GM19238 (cell line): ENCODE results near the gene EXT2.

Experiments used
- DNase-seq: peaks from one replicate; pipeline ENCODE4 v3.0.0; 2011; ENCODE audit warnings: low spot score; ENCODE audit not compliant: insufficient read length

Gene EXT2

GRCh38 chr11:44241851-44242250 is 146.4 kb downstream of the EXT2 start:
- no peak for DNase-seq

GRCh38 chr11:44243086-44243485 is 147.6 kb downstream of the EXT2 start:
- DNase-seq: no peak

- no peak for DNase-seq
These were observed 148.3 kb downstream of the EXT2 start for GRCh38 chr11:44243595-44244343.

GRCh38 chr11:44244639-44245310 is 149.3 kb downstream of the EXT2 start:
- no peak for DNase-seq

DNA sequence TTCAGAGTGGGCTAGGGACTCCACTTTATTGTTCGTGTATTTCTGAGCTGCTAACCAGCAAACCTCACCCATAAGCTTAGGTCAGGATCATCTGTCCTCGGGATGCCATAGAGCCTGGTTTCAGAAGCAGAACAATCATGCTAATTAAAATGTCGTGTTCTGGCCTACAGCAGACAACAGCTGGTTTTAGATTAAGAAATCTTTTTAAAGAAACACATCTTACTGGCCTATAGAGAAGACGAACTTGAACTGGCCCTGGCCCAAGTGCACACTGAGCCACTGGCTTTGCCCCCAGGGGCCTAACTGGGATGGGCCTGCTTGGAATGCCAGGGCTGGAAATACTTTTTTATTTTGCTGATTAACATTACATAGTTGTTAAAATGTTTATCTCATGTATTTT is 151.2 kb downstream of the EXT2 start:
- no peak for DNase-seq

DNA sequence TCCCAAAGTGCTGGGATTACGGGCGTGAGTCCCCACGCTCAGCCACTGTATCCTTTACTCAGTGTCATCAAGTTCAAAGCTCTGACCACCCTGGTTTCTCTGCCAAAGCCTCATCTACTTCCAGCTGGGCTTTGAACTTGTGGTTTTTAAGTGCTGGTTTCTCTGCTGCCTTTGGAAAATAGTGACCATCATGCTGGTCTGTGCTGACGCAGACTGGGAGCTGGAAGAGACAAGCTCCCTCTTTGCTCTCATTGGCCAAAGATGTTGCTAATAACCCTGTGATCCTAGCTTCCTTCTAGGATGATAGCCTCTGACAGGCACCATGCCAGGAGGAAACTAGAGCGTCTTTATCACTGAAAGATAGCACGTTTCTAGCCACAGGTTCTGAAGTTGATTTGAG is 152.0 kb downstream of the EXT2 start:
- no peak for DNase-seq

DNA sequence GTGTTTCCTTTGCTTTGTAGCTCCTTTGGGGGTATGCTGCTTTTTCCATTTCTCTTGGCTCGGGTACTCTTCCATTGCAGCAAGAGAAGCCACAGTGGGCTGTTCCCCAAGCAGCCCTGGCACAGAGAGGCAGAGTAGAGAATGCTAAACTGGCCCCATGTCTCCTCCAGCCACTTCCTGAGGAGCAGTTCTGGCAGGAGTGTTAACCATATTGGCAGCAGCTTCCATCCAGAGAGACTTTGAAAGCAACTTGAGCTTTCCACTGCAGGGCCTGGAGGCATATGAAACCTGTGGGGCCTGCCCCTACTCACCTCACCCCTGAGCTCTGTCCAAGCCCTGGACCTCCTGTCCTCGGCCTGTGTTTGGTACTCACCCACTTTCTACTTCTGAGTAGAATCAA is 152.6 kb downstream of the EXT2 start:
- DNase-seq: no peak

DNA sequence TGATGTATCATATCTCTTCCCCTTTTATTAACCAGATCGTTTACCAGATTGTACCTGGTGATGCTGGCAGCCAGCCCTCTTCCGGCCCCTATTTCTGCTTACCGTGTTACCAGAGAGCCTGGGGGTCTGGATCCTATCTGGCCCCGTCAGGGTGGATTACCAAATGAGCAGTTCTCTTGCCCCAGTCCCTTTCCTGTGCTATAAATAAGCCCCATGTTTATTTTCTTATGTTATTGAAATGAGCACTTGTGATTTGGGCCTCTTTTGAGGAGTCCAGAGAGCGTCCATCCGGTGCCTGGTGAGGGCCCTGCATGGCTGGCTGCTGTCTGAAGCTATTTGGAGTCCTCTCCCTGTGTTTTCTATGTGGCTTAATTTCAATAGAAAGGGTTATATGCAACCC is 154.9 kb downstream of the EXT2 start:
- no peak for DNase-seq

DNA sequence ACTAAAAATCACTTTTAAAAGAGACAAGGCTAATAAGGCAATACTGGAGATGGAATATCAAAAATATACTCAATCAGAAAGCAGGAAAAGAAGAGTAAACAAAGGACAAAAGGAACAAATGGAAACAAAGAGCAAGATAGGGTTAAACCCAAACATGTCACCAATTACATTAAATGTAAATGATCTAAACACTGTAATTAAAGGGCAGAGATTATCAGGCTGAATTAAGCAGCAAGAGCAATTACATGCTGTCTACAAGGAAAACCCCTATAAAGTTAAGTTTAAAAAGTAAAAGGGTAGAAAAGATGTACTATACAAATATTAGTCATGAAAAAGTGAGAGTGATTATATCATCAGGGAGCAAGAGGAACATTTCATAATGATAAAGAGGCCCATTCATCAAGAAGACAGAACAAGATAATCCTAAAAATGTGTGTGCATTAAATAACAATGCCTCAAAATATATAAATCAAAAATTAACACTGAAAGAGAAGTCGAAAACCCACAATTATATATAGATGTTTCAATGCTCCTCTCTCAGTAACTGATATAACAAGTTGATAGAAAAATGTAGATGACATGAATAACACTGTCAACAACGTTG is 157.6 kb downstream of the EXT2 start:
- DNase-seq: no peak

DNA sequence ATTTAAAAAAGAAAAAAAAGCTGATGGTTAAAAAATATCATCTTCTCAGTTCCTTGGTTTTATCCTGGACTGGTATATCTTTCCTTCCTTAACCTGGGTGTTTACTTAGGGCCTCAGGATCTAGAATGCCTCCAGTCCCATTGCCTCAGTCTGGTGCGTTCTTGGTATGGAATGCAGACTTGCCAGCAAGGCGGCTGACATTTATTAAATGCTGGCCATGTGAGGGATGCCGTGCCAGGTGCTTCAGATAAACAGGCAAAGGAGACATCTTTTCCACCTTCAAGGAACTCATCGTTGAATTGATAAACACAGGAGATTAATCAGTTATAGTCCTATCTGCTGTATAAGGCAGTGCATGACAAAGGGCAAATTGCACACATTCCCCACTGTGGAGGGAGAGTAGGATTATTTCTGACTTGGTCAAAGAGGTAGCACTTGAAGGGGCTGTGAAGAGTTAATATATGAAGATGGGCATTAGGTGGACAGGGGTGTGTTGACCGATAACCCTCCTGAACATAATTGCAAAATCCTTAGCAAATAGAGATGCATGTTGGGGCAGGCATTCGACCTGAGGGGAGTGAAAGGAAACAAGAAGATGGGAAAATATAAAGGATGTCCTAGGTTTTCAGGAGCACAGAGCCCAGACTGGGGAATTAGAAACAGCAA is 160.1 kb downstream of the EXT2 start:
- no peak for DNase-seq

DNA sequence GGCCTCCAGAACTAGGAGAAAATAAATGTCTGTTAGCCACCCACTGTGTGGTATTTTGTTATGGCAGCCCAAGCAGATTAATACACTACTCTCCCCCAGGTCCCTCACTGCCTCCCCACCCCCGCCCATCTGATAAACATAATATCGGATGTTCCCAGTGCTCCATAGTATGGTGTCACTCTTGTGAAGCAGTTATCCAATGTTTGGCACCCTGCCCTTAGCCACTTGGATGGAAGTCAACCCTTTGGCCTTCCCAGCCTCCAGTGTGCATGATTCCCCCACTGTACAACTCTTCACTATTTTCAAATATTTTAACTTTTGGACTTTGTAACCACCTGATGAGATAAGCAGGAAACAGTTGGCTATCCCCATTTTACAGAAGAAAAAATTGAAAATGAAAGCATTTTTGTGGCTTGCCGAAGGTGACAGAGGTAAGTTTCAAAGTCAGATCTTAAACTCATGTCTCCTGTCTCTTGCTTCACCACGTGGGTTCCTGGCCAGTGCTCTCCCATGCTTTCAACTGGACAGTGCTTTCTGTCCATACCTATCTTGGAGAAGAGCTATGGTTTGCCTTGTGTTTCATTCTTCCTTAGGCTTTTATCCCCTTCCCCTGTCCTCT is 161.3 kb downstream of the EXT2 start:
- DNase-seq: no peak

DNA sequence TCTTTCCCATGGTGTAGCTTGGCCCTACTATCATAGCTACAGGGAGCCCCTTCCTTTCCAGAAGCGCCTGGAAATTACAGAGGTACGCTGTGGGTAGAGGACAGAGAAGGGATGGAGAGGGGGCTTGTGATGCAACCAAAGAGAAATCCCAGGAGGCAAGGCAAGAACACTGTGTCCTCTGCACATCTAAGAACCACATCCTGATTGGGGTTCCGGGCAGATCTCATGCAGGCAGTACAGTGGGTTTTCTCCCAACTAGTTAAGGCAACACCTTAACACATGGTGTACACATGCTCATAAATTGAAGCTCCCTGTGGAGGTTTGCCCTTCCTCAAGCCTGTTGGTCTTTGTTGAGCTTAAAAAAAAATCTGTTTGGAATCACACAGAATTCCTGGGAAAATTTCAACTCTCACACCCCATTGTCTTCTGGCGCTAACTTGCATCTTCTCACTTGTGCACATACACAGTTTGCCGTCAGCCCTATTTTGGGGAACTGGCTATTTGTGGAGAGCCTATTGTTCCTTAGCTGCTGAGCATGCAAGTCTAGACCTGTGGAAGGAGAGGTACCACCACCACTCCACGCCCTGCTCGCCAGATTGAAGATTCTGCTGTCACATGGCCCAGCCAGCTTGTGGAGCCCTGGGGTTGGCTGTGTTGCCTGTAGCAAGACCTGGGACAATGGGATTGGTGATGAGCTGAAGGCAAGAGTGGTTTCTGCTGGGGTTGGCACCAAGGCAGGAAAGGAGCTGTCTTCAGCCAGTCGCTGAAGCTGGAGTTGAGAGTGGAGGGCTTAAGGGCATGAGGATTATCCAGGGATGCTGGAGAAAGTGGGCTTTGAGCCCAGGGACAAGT is 162.1 kb downstream of the EXT2 start:
- DNase-seq: no peak

GRCh38 chr11:44258190-44258489 is 162.7 kb downstream of the EXT2 start:
- no peak for DNase-seq

DNA sequence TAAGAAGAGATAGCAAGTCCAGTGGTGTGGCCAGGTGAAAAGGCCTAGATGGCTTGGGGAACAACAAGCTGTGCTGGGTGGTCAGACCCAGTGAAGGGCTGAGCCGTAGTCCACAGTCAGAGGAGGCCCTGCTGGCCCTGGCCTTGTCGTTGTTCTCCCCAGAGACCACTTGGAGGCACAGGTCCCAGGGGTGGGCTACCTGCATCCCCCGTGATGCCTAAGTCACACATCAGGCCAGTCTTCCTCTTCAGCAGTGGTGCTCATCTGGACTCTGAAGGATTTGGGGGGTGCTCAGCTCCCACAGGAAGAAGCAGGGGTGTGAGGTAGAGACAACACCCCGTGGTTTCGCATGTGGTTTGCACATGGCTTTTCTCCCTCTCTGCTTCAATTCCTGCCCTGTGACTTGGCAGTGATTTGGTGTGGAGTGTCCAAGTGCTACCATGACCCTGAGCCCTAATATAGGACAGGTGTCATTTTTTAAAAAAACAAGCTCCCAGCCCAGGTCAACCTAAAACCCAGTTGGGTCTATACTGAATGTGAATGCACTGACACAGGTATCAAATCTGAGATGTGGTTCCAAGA is 163.5 kb downstream of the EXT2 start:
- no peak for DNase-seq

- no peak for DNase-seq
These were observed 164.6 kb downstream of the EXT2 start for GRCh38 chr11:44260081-44260480.

GRCh38 chr11:44261800-44262591 is 166.5 kb downstream of the EXT2 start:
- no peak for DNase-seq

GRCh38 chr11:44263738-44264437 is 168.4 kb downstream of the EXT2 start:
- DNase-seq: no peak

GRCh38 chr11:44264438-44264749 is 168.9 kb downstream of the EXT2 start:
- no peak for DNase-seq

GRCh38 chr11:44264761-44265160 is 169.3 kb downstream of the EXT2 start:
- no peak for DNase-seq
